ENCODE data around the gene ATP1A1.

The ATP1A1 gene

GRCh38 chr1:116372651-116373430 lies at the start of gene ATP1A1:
ATP1A1 (plus strand) TSS chr1:116373244; CDS start chr1:116373512, 268 bp downstream.
- DNase-seq (ENCODE audit: low spot score) = peak; percentile 97

- DNase-seq (ENCODE audit: low spot score) = no peak
These were observed 49.6 kb upstream of the ATP1A1 start for GRCh38 chr1:116323491-116323890.

GRCh38 chr1:116324411-116324810 lies 48.6 kb upstream of the ATP1A1 start:
- no peak for DNase-seq (ENCODE audit: low spot score)

DNA sequence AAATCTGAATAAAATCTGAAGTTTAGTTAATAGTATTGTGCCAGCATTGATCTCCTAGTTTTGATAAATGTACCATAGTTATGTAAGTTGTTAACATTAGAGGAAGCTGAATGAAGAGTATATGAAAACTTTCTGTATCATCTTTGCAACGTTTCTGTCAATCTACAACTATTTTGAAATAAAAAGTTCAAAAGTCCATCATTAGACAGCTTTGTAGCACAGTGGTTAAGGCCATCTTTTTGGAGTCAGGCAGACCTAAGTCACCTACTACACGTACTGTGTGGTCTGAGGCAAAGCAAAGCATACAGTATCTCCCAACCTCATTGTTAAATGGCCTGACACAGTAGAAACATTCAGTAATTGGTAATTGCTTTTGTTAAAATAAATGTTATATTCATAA lies 47.9 kb upstream of the ATP1A1 start:
- no peak for DNase-seq (ENCODE audit: low spot score)

DNA sequence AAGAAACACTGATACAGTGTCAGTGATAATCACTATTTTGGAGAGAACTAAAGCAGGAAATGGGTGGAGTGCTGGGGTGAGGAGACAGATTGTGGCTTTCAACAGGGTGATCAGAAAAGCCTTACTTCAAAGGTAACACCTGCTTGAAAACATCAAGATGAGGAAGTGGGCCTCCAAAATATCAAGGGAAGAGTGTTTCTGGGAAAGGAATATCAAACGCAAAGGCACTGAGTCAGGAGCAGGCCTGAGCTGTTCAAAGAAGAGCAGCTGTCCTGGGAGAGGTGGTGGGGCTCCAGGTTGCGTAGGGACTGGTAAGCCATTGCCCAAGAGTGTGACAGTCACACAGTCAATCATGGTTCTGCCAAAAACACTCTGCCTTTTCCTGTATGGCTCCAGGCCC lies 47.1 kb upstream of the ATP1A1 start:
- no peak for DNase-seq (ENCODE audit: low spot score)

DNA sequence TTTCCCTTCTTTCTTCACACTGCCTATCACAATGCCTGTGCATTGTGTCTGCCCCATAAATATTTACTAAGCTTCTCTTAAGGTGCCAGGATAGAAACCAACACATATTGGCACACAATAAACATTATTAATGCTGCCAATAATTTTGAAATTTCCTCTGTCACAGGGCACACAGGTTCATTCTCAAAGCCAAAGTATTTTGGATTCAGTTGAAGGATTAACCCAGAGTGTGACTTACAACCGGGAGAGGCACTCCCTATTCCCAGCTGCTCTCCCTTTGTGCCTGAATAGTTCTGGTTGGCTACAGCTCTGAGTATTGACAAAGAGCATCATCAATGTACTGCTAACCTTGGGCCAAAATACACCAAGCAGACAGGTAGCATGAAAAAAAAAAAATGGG lies 46.6 kb upstream of the ATP1A1 start:
- no peak for DNase-seq (ENCODE audit: low spot score)

- DNase-seq (ENCODE audit: low spot score) = no peak
These were observed 44.4 kb upstream of the ATP1A1 start for GRCh38 chr1:116328671-116329070.

DNA sequence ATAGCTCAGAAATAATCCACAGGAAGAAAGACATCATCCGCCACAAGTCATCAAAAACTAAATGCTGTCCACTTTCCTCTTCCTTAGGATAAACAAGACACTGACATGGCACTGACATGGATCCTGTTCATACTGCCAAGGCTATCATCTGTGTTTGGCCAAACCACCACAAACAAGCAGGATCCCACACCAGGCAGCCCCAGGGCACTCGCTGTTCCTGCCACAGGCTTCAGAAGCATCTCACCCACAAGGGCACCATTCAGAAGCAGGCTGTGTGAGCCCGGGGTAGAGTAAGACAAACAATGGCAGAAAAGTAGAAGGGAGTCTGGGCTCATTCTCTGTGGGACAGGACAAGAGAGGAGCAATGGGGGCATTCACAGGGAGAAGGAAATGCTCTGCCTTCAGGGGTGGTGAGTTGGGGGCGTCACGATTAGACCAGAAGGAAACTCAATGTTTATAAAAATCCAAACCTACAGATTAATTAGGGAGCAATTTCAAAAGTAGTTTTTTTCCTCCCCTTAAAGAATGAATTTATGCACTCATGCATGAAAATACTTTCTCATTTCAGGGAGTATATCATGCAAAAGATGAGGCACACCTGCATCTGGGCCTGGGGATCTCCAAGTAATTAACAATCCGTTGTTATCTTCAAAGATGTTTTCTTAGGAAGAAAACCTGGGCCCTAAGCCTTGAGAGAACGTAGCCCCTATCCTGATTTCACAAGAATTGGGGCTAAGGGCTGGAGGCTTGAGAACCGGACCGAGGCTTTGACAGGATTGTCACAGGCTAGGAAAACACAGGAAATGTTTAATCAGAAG lies 43.3 kb upstream of the ATP1A1 start:
- no peak for DNase-seq (ENCODE audit: low spot score)

DNA sequence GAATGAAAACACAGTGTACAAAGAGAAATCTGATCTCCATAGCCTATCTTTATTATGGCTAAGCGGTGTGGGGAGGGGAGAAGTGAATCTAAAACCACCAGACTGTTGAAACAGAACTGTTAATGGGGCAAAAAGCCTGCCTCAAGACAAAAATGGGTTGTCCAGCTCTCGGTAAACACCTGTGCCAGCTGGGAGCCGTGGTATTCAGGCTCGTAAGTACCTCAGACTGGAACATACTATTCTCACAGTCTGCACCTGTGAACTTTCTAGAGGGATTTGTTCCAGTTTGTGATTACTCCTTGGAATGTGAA lies 42.7 kb upstream of the ATP1A1 start:
- no peak for DNase-seq (ENCODE audit: low spot score)

GRCh38 chr1:116330846-116331245 lies 42.2 kb upstream of the ATP1A1 start:
- no peak for DNase-seq (ENCODE audit: low spot score)

DNA sequence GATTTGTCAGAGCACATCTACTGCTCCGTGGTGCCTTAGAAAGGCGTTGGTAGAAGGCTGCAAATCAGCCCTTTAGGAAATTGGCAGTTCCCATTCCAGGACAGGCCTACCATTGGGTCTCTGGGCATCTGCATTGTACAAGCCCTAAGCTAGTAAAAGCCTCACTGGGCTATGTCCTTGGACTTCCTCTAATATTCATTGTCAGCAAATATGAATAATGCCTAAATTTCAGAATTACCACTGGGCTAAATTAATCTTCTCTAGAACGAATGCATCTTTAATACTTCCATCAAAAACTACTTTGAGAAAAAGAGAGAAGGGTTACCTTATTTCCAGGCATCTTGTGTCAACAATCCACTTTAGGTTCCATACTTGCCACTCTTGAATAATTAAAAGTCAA lies 41.5 kb upstream of the ATP1A1 start:
- no peak for DNase-seq (ENCODE audit: low spot score)

DNA sequence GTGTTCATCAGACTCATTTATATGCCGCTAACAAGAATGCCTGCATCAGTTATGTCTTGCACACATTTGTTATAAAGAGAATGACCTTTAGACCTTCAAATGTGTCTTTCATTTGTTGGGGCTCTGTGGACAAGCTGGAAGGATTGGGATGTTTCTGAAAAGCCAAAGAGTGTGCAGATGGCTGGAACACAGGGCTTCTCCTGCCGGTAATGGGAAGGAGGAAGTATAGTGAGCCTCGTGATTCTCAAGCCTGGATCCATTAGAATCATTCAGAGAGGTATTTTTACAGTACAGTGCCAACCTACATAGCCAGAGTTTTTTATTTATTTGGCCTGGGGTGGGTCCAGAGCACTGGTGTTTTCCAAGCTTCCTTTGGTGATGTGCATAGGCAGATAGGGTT lies 40.6 kb upstream of the ATP1A1 start:
- DNase-seq (ENCODE audit: low spot score) = no peak

GRCh38 chr1:116333171-116334014 lies 39.7 kb upstream of the ATP1A1 start:
- no peak for DNase-seq (ENCODE audit: low spot score)

GRCh38 chr1:116334015-116334547 lies 39.0 kb upstream of the ATP1A1 start:
- DNase-seq (ENCODE audit: low spot score) = no peak

DNA sequence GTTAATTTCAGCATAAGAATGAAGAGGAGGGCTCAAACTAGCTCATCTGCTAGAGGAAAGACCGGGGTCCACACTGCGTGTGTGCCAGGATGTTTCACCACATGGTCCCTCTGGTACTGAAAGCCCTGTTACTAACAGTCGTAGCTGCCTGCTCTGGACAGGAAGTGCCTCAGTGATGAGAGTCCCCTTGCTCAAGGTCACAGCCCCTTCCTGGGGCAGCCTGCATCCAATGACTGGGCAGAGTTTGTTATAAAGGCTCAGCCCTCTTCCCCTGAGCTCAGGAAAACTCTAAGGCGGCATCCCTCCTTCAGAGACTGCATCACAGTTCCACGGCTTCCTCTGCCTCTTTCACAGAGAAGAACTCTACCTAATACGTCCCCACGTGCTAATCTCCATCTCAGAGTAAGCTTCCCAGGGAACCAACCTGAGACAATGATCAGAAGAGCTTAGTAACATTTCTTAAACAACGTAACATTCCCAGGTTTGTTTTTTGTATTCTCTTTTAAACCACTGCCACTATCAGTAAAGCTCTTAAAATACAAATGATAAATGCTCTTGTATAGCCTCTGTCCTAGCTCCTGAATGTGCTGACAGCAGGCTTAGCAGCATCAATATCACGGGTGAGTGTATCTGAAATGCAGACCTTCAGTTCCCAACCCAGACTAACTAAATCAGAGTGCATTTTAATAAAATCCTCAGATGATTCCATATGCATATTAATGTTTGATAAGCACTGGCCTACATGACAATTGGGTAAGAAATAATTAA lies 38.0 kb upstream of the ATP1A1 start:
- DNase-seq (ENCODE audit: low spot score) = no peak

GRCh38 chr1:116335850-116336624 lies 37.0 kb upstream of the ATP1A1 start:
- DNase-seq (ENCODE audit: low spot score) = no peak

- DNase-seq (ENCODE audit: low spot score) = no peak
These were observed 35.6 kb upstream of the ATP1A1 start for GRCh38 chr1:116337398-116337797.

GRCh38 chr1:116338400-116338799 lies 34.6 kb upstream of the ATP1A1 start:
- DNase-seq (ENCODE audit: low spot score) = no peak

DNA sequence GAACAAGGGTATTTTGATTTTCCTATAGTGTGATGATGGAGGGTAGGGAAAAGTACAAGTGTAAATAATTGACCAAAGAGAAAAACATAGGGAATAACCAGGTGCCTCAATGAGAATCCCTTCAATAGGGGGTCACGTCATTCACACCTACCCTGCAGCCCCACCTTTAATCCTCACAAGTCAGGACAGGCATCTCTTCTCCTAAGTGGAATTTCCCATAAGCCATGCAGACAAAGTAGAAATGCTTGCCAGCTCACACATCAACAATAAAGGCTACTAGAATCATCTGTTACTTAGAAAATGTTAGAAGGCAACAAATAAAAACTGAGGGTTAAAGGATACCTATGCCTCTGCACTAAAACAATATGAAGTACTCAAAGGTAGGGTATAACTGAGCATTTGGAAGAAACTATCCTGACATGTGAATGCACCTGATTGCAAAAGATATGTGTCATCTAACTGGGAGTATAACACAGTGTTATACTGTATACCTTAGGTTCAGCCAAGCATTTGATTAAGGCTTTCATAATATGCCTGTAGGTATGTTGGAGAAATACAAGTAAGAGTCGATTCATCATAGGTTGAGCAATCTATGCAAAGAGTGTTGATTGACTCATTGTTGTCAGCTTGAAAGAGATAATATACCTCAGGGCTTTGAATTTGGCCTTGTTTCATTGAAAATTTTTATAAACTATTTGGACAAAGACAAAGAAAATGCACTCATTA lies 32.4 kb upstream of the ATP1A1 start:
- DNase-seq (ENCODE audit: low spot score) = no peak

DNA sequence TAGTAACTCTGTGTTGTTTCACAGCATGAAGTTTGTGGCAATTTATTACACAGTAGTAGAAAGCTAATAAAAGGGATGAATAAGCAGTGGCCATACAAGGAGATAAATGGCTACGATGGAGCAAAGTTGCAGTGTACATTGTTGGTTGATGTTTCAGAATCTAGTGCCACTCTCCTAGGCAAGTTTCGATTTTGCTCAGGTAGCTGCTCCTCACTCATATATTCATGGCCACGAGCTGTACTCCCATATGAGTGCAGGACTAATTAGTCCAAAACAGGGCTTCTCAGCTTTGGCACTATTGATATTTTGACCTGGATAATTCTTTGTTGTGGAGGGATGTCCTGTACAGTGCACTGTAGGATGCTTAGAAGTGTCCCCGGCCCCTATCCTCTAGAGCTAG lies 30.0 kb upstream of the ATP1A1 start:
- DNase-seq (ENCODE audit: low spot score) = no peak
